Measurements from ENCODE around the gene ANTXR2.

The ANTXR2 gene

GRCh38 chr4:79854856-79855502, 218.1 kb downstream of the ANTXR2 start:
- no peak for DNase-seq

GRCh38 chr4:79852305-79852730, 220.7 kb downstream of the ANTXR2 start:
- DNase-seq = no peak

- no peak for DNase-seq
Observed at GRCh38 chr4:79851625-79852304, 221.3 kb downstream of the ANTXR2 start.

Measured in activated CD4-positive, alpha-beta T cell treated with anti-CD3 and anti-CD28 coated beads, Interleukin-2, amount 50 U/mL, for 16 hours (primary cell).